ENCODE results near the gene CFDP1.
A peak's percentile ranks its signal among the peaks of the same experiment; 100 is the strongest.
"Not testable (repeated sequence)": the region's sequence is repeated elsewhere in the genome, so short reads cannot be mapped to it uniquely, and the experiment has no call there.

The CFDP1 gene

GRCh38 chr16:75458439-75458838, 25.1 kb upstream of the CFDP1 start:
- DNase-seq (ENCODE audit: low read depth), result no peak

DNA sequence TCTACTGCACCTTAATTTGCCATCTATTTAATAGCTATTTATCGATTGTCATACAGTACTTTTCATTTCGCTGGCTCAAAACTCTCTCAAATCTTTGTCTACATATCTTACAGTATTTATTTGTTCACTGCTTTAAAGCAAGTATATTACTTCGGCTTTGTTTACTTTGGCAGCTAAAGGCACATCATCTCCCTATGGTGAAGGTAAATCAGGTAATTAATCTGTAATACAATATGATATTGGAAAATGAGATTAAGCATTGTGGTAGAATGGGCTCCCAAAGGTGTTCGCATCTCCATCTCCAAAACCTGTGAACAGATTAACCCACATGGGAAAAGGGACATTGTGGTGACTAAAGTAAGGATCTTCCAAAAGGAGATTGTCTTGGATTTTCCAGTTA, 24.7 kb upstream of the CFDP1 start:
- no peak for DNase-seq (ENCODE audit: low read depth)

DNA sequence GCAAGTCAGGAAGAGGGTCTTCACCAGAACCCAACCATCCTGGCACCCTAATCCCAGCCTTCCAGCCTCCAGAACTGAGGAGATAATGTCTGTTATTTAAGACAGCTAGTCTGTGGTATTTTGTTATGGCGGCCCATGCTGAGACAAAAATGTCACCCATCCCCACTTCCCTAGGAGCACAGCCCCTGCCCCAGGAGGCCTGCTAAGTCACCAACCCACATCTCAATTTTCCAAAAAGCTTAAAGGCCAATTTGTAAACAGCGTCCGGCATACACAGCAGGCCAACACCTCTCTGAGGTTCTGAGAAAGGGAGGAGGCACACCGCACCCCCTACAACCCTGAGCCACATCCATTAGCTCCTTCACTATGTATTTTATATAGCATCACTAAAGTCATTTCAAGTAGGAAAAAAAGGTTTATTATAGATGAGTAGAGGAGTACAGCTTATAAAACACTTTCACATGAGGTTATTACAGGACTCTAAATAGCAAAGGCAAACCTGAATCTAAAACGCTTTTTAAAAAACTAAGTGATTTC, 24.2 kb upstream of the CFDP1 start:
- no peak for DNase-seq (ENCODE audit: low read depth)

GRCh38 chr16:75456971-75457370, 23.7 kb upstream of the CFDP1 start:
- no peak for DNase-seq (ENCODE audit: low read depth)

- not testable (repeated sequence) for DNase-seq (ENCODE audit: low read depth)
These were observed 23.2 kb upstream of the CFDP1 start for GRCh38 chr16:75456486-75456885.

- no peak for DNase-seq (ENCODE audit: low read depth)
These were observed 22.4 kb upstream of the CFDP1 start for GRCh38 chr16:75455677-75456076.

DNA sequence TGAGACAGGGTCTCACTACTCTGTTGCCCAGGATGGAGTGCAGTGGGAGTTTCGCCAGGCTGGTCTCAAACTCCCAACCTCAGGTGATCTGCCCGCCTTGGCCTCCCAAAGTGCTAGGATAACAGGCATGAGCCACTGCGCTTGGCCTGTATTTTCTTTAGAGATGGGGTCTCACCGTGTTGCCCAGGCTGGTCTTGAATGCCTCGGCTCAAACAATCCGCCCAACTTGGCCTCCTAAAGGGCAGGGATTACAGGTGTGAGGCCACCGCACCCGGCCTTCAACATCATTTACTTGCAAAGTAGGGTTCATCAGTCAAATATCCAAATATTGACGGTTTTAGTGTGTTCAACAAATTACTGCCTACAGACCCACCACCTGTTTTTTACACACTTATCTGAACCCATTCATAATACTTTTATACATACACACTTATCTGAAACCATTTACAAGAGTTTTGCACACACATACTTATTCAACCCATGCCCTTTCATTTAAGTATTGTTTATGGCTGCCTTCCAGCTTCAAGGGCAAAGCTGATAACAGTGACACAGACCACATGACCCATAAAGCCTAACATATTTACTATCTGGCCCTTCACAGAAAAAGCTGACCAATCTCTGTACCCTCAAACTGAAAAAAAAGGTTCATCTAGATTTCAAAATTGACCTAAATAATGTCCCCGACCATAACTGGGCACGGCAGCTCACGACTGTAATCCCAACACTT, 19.3 kb upstream of the CFDP1 start:
- DNase-seq (ENCODE audit: low read depth), result no peak

GRCh38 chr16:75446416-75446815, 13.1 kb upstream of the CFDP1 start:
- no peak for DNase-seq (ENCODE audit: low read depth)

DNA sequence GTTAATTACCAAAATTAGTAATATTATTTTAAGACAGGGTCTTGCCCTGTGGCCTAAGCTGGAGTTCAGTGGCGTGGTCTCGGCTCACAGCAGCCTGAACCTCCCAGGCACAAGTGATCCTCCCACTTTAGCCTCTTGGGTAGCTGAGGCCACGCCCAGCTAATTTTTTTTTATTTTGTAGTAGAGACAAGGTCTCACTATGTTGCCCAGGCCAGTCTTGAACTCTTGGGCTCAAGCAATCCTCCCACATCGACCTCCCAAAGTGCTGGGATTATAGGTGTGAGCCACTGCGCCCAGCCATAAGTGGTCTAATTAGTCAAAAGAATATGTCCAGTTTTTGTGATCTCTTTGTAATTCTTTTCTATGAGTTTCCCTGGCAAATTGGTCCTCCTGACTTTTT, 12.0 kb upstream of the CFDP1 start:
- no peak for DNase-seq (ENCODE audit: low read depth)

GRCh38 chr16:75443298-75443697, 10.0 kb upstream of the CFDP1 start:
- no peak for DNase-seq (ENCODE audit: low read depth)

DNA sequence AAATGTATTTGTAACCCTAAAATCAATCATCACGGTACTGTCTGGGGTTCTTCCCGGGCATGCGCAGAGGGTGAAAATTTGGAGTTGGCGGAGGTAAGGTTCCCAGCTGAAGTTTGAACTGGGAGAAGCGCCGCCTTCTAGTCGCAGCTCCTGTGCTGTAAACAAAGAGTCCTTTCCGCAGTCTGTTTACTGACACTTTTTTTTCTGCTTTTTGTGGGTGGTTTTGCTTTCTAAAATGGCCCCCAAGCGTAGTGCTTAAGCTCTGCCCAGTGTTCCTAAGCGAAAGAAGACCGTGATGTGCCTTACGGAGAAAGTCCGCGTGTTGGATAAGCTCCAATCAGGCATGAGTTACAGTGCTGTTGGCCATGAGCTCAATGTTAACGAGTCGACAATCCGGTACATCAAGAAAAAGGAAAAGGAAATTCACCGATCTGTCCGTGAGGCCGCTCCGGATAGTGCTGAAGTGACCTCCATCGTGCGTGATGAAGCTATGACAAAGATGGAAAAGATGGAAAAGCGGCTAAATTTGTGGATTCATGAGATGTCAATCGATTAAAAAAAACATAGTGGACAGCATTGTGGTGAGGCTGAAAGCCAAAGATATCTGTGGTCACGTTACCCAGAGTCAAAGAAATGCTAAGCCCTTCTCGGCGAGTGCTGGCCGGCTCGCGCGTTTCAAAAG, 570 bp upstream of the CFDP1 start:
- DNase-seq (ENCODE audit: low read depth), result peak; percentile 78

- DNase-seq (ENCODE audit: low read depth), result no peak
These were observed 3.5 kb downstream of the CFDP1 start for GRCh38 chr16:75429621-75430403.

DNA sequence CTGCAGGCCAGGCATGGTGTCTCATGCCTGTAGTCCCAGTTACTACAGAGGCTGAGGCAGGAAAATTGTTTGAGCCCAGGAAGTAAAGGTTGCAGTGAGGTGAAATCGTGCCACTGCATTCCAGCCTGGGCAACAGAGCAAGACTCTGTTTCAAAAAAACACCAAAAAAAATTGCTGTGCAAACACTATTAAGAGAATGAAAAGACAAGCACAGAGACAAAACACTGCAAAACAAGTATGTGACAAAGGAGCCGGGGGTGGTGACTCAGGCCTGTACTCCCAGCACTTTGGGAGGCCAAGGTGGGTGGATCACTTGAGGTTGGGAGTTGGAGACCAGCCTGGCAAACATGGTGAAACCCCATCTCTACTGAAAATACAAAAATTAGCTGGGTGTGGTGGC, 6.8 kb downstream of the CFDP1 start:
- DNase-seq (ENCODE audit: low read depth), result not testable (repeated sequence)

DNA sequence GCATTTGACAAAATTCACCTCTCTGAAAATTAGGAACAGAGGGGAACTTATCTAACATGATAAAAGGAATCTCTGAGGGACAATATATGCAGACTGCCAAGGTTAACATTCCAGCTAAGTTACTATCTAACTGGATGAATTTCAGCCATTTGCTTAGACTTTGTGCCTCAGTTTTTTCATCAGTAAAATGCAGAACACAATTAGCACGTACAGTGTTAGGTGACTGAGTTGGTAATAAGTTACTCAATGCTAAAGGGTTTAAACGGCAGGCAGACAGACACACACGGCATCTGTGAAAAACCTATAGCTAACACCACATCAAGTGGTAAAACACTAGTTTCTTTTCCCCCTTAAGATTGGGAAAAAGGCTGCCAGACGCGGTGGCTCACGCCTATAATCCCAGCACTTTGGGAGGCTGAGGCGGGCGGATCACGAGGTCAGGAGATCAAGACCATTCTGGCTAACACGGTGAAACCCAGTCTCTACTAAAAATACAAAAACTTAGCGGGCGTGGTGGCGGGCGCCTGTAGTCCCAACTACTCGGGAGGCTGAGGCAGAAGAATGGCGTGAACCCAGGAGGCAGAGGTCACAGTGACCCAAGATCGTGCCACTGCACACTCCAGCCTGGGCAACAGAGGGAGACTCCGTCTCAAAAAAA, 9.1 kb downstream of the CFDP1 start:
- DNase-seq (ENCODE audit: low read depth), result not testable (repeated sequence)

- no peak for DNase-seq (ENCODE audit: low read depth)
These were observed 9.6 kb downstream of the CFDP1 start for GRCh38 chr16:75423723-75424104.

- DNase-seq (ENCODE audit: low read depth), result no peak
These were observed 11.5 kb downstream of the CFDP1 start for GRCh38 chr16:75421820-75422126.

- DNase-seq (ENCODE audit: low read depth), result no peak
These were observed 12.1 kb downstream of the CFDP1 start for GRCh38 chr16:75420987-75421819.

- DNase-seq (ENCODE audit: low read depth), result no peak
These were observed 16.3 kb downstream of the CFDP1 start for GRCh38 chr16:75416904-75417565.

- no peak for DNase-seq (ENCODE audit: low read depth)
These were observed 18.0 kb downstream of the CFDP1 start for GRCh38 chr16:75415169-75415905.

GRCh38 chr16:75413951-75414350, 19.4 kb downstream of the CFDP1 start:
- DNase-seq (ENCODE audit: low read depth), result no peak

Measured in GM04503 (cell line).